ENCODE measurements around the gene ITPR3. TPM values are rescaled to one million over a fixed set of nuclear protein-coding genes. Genes with fewer than 3 reads are reported as not detected.

The ITPR3 gene
- total RNA-seq, 1 experiment from 2014 or later = 103 TPM

DNA sequence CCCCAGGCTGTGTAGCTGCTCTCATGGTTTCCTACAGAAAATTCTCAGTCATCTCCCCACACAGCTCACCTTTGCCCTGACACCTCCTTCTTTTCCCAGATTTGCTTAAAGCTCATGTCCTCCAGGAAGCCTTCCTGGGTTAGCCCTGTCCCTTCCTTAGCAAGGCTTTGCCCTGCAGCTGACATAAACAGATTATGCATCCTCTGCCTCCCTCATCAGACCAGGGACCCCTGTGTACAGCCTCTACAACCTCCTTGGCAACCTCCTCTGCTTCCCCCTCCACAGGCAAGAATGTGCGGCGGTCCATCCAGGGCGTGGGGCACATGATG, 50.6 kb downstream of the ITPR3 start:
- no peaks in the 10 kb centered on the region for H3K27me3 ChIP-seq (ENCODE audit: insufficient read depth, low read length)
- DNase-seq (ENCODE audit: low read depth, low spot score) (no peak), ATAC-seq (no peak)
- H3K9ac ChIP-seq (ENCODE audit: low read length) = no peak overlapping the region
- H3K4me2 ChIP-seq (ENCODE audit: low read length) = no peak overlapping the region
- no peak overlapping the region for H2AFZ ChIP-seq (ENCODE audit: low read depth, low read length, poor library complexity, severe bottlenecking)
- H4K20me1 ChIP-seq (ENCODE audit: insufficient read depth) = no peaks in the 10 kb centered on the region
- H3K79me2 ChIP-seq (ENCODE audit: insufficient read depth, low read length) = no peaks in the 10 kb centered on the region
- ChIA-PET CTCF (no interaction called here), RAD21 (ENCODE audit: low non-redundant PET in 1 of 2, low total read pairs in 2 of 2, uncharacterized antibody in 2 of 2, unreplicated experiment in 2 of 2) (no interaction called here), POLR2A (no interaction called here)
- peaks cover 33 to 62% of the 10 kb centered on the region in 2 experiments; a peak in 3 of 4 replicates for H3K36me3 ChIP-seq (ENCODE audit: control insufficient read depth in 1 of 2, insufficient read depth in 2 of 2, low read length in 2 of 2)
- H3K27ac ChIP-seq (ENCODE audit: low read depth, low read length) = no peak overlapping the region
- BruUV-seq (replicated peaks) = no TSS peak
- no peaks in the 10 kb centered on the region for H3K9me2 ChIP-seq (ENCODE audit: insufficient read depth)
- TF ChIP-seq YY1 (IDR thresholded peaks at IDR 0.05; ENCODE audit: extremely low read depth, insufficient replicate concordance, low read depth, low read length) (no peak), ZNF274 (IDR thresholded peaks at IDR 0.05; ENCODE audit: low read depth, low read length) (no peak), ZFX (IDR thresholded peaks at IDR 0.05) (no peak), EZH2 (IDR thresholded peaks at IDR 0.05) (no peak), CEBPB (IDR thresholded peaks at IDR 0.05; ENCODE audit: low read depth) (no peak)
- TF ChIP-seq, protein P1, sequence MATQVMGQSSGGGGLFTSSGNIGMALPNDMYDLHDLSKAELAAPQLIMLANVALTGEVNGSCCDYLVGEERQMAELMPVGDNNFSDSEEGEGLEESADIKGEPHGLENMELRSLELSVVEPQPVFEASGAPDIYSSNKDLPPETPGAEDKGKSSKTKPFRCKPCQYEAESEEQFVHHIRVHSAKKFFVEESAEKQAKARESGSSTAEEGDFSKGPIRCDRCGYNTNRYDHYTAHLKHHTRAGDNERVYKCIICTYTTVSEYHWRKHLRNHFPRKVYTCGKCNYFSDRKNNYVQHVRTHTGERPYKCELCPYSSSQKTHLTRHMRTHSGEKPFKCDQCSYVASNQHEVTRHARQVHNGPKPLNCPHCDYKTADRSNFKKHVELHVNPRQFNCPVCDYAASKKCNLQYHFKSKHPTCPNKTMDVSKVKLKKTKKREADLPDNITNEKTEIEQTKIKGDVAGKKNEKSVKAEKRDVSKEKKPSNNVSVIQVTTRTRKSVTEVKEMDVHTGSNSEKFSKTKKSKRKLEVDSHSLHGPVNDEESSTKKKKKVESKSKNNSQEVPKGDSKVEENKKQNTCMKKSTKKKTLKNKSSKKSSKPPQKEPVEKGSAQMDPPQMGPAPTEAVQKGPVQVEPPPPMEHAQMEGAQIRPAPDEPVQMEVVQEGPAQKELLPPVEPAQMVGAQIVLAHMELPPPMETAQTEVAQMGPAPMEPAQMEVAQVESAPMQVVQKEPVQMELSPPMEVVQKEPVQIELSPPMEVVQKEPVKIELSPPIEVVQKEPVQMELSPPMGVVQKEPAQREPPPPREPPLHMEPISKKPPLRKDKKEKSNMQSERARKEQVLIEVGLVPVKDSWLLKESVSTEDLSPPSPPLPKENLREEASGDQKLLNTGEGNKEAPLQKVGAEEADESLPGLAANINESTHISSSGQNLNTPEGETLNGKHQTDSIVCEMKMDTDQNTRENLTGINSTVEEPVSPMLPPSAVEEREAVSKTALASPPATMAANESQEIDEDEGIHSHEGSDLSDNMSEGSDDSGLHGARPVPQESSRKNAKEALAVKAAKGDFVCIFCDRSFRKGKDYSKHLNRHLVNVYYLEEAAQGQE (IDR thresholded peaks at IDR 0.05; ENCODE audit: low read depth) = no peak
- TF ChIP-seq, protein P2, sequence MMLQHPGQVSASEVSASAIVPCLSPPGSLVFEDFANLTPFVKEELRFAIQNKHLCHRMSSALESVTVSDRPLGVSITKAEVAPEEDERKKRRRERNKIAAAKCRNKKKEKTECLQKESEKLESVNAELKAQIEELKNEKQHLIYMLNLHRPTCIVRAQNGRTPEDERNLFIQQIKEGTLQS (IDR thresholded peaks at IDR 0.05) = no peak
- TF ChIP-seq, protein P3, sequence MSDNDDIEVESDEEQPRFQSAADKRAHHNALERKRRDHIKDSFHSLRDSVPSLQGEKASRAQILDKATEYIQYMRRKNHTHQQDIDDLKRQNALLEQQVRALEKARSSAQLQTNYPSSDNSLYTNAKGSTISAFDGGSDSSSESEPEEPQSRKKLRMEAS (IDR thresholded peaks at IDR 0.05) = no peak
- intact Hi-C loops (cut with micrococcal nuclease) = no loop called here
- peaks cover 3 to 12% of the 10 kb centered on the region in 2 experiments; a peak in 1 of 4 replicates for H3K4me1 ChIP-seq (ENCODE audit: control insufficient read depth in 1 of 2, insufficient read depth in 2 of 2, low read length in 2 of 2)
- no peaks in the 10 kb centered on the region for H3K9me3 ChIP-seq (ENCODE audit: control insufficient read depth in 1 of 2, insufficient read depth in 1 of 2, low read depth in 1 of 2, low read length in 2 of 2)
- no peak overlapping the region for H3K4me3 ChIP-seq (replicated peaks in 1 of 2; ENCODE audit: low read depth in 1 of 2, low read length in 2 of 2)
